GM10847 (cell line): Measurements from ENCODE around the gene SLC8A1.

ENCODE experiments used
- POLR2A ChIP-seq: IDR thresholded peaks from 2 replicates; pipeline ENCODE4 v1.6.1; 2011; ENCODE audit not compliant: insufficient read length; ENCODE audit errors: extremely low read depth

SLC8A1 gene

GRCh38 chr2:40364151-40364874 lies 87.6 kb downstream of the SLC8A1 start:
- no peak for TF ChIP-seq POLR2A

GRCh38 chr2:40363631-40364030 lies 88.3 kb downstream of the SLC8A1 start:
- TF ChIP-seq POLR2A, result no peak

DNA sequence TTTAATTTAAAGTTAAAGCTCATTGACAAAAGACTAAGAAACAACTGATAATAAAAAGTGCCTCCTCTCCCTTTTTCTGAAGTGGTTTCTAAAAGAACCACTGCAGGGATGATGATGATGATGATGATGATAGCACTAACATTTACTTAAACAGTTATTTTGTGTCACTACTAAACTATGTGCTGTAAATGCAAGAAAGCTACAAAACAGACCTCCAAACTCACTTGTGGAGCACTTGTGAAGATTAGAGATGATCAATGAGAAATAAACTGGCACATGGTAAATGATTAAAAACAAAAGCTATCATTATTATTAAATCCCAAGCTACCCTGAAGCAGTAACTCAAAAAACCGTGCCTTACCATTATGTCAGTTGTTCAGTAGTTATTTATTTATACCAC lies 88.7 kb downstream of the SLC8A1 start:
- TF ChIP-seq POLR2A, result no peak

DNA sequence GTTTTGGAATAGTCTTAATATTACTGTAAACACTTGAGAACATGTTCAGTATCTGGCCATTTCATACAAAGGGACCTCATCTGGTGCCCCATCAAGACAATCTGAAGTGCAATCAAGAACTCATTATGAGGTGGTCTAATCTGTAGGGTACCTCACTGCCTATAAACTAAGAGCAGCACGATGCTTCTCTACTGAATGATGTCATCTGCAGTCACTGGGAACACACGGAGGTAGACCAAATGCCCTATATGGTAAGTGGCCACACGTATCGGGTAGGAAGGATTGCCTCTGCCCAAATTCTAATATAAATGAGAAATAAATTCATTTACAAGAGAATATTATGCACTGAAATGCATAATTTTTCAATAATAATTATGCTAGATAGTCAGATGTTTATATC lies 90.4 kb downstream of the SLC8A1 start:
- no peak for TF ChIP-seq POLR2A

DNA sequence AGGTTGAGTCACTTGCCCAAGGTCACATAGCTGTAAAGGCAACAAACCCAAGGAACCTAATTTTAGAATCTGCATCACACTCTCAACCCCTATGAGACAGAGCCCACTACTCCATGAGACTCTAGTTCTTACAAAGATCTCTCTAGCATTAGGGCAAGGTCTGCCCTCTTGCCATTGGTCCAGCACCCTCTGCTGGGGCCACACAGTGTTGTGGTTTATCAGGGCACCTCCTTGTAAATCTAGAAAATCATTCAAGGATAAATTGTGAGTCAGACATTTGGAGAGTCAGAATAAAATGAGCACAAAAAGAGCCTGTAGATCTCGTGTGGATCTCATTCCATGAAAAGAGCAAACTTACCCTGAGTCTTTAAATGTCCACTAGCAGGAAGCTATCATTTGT lies 91.2 kb downstream of the SLC8A1 start:
- no peak for TF ChIP-seq POLR2A

DNA sequence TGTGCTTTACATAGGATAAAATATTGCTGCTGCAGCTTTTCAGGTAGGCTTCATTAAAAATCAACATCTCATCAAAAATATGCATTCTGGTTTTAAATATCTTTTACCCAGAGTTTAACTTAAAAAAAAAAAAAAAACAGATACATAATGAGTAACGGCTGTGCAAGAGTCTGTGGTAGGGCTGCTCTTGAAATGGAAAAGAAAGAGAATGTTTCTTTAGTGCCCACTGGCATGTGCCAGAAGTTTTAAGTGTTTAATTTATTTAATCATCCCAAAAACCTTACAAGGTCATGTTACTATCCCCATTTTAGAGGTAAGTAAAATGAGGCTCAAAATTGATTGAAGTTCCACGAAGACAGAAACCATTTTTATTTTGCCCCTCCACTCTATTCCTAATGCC lies 92.1 kb downstream of the SLC8A1 start:
- no peak for TF ChIP-seq POLR2A

DNA sequence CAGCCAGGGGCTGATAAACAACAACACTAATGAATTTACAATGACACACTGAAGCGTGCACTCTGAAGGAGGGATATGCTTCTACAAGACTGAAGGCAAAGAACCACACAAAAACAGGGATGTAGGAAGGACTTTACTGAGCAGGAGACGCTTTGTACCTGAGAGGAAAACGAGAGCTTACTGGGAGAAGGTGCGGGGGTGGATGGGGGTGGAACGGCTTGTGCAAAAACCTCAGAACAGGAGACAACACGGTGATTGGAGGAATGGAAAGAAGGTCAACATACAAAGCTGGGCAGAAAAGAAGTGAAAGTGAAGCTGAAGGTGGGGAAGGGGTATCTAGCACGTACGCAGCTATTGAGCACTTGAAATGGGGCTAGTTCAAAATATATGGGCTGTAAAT lies 93.1 kb downstream of the SLC8A1 start:
- no peak for TF ChIP-seq POLR2A

DNA sequence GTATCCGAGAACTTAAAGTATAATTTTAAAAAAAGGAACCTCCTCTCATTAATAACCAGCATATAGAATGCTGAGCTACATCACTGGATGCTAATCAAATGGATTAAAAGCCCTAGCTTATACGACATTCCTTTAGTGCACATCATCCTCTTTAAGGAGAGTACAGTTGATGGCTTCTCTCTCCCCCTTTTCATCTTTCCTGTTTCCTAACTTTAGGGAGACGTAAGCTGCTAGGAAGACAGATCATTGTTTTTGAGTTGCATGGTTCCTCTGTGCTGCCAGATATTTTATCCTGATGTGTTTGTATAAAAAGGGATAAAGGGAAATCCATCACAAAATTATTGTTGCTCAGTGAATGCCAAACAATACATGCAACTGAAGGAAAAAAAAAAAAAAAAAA lies 94.2 kb downstream of the SLC8A1 start:
- no peak for TF ChIP-seq POLR2A

GRCh38 chr2:40355451-40355850 lies 96.4 kb downstream of the SLC8A1 start:
- TF ChIP-seq POLR2A, result no peak

DNA sequence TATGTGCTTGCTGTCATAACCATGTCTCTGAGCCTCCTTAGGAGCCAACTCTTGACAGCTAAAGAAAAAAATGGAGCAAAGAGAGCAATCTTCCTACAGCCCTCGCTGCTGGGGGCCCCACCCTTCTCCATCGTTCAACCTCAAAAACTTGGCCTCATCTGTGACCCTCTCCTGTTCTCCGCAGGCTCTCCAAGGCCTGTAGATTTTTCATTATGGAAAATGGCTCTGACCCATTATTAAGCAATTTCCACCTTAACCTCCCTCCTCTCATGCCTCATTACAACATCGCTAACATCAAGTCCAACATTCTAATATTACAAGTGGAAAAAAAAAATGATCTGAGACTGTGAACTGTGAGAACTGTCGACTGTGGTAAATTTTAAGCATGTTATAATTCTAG lies 98.7 kb downstream of the SLC8A1 start:
- no peak for TF ChIP-seq POLR2A

DNA sequence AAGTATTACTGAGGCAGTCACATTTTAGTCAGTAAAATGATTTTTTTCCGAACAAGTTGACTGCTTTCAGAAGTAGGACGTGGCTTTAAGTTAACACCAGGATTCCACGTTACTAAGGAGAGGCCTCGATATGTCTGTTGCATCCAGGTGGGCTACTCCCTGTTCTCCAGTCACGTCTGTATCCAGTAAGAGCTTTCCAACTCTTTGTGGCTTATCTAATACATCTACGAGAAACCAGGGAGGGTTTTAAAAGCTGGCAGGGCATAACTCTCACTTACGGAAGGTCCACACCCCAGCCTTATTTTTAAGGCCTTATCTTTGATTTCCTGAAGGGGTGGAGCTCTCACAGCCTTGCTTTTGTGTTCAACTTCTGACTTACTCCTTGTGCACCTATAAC lies 99.2 kb downstream of the SLC8A1 start:
- no peak for TF ChIP-seq POLR2A

GRCh38 chr2:40352041-40352702 lies 99.7 kb downstream of the SLC8A1 start:
- no peak for TF ChIP-seq POLR2A

DNA sequence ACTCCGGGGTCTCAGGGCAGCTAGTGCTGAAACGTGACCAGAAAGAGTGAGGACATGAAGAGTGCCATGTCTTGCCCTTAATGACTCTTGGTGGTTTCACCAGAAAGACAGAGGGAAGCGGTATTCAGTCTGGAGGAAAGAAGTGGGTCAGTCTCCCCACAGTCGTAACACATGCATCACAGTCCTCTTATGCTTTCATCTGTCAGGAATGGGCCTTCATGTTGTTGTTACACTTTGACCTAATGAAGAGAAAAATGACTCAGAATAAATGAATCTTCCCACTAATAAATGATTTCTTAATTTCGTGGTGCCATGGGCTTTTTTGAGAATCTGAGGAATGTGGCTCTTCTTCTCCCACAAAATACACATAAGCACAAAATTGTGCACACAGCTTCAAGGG lies 103.2 kb downstream of the SLC8A1 start:
- no peak for TF ChIP-seq POLR2A

DNA sequence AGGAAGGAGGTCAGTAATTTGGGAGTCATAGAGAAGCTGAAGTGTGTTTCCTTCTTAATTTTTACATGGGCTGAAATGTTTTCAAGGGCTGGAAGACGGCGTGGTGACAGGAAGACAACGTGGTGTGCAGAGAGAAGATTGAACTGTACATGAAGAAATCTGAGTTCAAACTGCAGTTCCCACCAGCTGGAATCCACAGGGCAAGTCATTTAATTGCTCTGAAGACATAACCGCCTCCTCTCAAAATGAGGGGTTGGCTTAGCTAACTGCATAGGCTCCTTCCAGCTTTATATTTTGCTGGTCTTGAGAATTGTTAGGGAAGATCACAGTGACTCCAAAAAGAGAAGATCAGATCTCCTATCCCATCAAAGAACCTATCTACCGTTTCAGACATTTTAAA lies 103.9 kb downstream of the SLC8A1 start:
- TF ChIP-seq POLR2A, result no peak

DNA sequence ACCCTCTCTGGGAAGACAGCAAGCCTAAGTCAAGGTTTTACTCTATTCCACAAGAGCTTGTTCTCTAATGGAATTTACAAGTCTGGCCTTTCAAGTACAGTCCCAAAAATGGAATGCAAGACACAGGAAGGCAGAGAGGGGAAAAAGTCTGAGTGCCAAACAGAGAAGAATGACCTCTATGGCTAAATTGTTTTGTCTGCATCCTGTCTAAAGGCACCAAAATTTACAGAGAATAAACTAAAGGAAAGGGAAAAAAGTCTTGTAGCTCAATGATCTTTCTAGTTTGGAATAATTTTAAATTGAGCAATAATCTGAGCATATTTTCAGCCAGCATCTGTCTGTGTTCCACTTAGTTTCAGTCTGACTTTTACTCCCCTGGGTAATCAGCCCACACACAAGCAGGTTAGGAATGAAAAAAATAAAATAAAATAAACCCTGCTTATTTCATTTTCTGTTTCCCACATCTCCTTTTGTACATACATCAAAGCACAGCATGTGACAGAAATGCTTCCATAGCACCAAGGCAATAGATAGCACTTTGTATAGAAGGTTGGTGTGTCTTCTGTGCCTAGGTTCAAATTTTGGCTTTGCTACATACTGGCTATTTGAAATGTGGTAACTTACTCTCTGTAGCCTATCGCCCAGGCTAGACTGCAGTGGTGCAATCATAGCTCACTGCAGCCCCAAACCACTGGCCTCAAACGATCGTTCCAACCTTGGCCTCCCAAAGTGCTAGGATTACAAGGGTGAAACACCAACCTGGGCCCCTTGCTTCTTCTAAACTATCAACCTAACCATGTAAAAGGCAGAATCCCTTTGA lies 105.1 kb downstream of the SLC8A1 start:
- no peak for TF ChIP-seq POLR2A

DNA sequence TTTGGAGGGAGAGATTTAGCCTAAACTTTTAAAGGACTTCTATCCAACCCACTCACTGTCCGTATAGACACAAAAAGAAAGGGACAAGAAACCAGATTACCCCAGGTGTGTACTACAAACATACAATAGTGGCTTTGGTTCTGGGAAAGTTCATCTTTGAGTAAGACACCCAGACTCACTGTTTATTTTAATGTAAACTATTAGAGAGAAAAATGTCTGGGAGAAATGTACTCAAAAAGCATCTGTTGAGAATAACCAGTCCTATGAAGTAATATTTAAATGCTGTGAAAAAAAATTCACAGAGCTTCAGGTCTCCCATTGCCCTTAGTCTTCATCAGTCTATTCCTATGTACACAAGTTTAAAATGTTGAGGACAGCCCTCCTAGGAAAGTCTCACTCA lies 107.5 kb downstream of the SLC8A1 start:
- no peak for TF ChIP-seq POLR2A
